Activated naive CD4-positive, alpha-beta T cell treated with anti-CD3 and anti-CD28 coated beads, Interleukin-2, amount 50 U/mL, for 72 hours (primary cell): Measurements from ENCODE around the gene AP3D1. TPM values are rescaled to one million over a fixed set of nuclear protein-coding genes. Genes with fewer than 3 reads are reported as not detected.

Experiments
- ATAC-seq, 2 donors: fragments of 150-1000 bp; cut with Tn5 transposase; 2 replicates each; pipeline ENCODE4 v1.10.0; 2021; ENCODE audit warnings: mild to moderate bottlenecking in 2 of 2, moderate library complexity in 2 of 2
- DNase-seq, 2 donors: peaks; one replicate each; pipeline ENCODE4 v3.0.0; 2021 to 2022; ENCODE audit warnings: low spot score in 2 of 2
- H3K27ac Mint-ChIP-seq, 2 donors: one replicate each; pipeline ENCODE4 v1.8.0; 2022; ENCODE audit warnings: mild to moderate bottlenecking in 2 of 2, mixed read lengths in 2 of 2
- H3K36me3 Mint-ChIP-seq, 2 donors: one replicate each; pipeline ENCODE4 v1.8.0; 2022; ENCODE audit warnings: mixed read lengths in 2 of 2
- H3K9me3 Mint-ChIP-seq, 2 donors: one replicate each; pipeline ENCODE4 v1.8.0; 2022; ENCODE audit warnings: mixed read lengths in 2 of 2
- total RNA-seq, 2 donors: library from RNA; stranded (reverse); gene quantifications; one replicate each; pipeline ENCODE4 v1.2.3, GENCODE V29; 2022

Gene AP3D1
- total RNA-seq, 2 donors from 2014 or later: 83.5 to 91.7 TPM

DNA sequence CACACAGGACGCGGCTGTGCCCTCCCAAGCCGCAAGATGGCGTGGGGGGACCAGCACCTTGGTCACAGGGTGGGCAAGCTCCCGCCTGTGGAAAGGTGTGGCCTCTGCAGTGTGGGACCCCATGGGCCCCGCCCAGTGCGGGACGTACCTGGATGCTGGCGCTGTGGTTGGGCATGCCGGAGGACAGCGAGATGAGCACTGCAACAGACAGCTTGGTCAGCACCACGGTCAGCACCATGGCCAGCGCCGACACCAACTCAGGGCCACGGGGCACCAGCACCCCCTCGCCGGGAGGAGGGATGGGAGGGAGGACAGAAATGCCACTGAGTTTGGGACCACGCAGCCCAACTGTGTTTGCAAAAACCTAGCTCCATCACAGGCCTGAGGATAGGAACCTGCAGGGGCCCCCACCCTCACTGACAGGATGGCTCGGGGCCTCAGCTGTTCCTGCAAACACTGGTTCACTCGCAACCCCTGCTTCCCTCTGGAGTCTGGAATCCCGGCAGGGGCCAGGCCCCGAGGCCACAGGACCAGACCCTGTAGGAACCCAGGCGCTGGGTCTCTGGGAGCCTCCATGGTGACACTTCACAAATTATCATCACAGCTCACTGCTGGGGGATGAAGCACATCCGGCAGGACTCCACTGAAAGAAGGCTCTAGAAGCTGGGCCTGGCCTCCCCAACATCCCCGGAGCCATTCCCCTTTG is 27.5 kb downstream of the AP3D1 start:
- Mint-ChIP-seq H3K9me3 (no peaks in the 10 kb centered on the region), H3K36me3 (peaks cover 5 to 6% of the 10 kb centered on the region in 2 donors), H3K27ac (no peak overlapping the region)
- peak in 1 of 2 donors; percentile 27 for DNase-seq
- no peak for ATAC-seq

DNA sequence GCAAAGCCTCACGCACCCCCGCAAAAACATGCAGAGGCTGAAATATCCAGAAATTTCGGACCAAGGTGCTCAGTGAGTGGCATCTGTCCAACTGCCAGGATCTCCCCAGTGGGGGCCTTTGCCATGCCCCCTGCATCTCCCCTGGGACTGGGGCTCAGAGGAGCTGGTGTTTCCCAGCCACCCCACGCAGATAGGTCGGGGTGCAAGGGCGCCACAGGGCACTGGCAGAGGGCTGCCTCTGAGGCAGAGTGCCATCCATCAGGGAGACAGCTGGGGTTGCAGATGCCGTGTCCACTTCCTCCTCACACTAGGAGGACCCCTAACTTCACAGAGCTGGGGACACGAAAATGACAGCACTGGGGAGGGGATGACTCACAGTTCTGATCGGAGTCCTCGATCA is 28.4 kb downstream of the AP3D1 start:
- peaks cover 5 to 6% of the 10 kb centered on the region in 2 donors for H3K36me3 Mint-ChIP-seq
- H3K9me3 Mint-ChIP-seq: no peaks in the 10 kb centered on the region
- no peak for DNase-seq
- H3K27ac Mint-ChIP-seq: no peak overlapping the region
- no peak for ATAC-seq

DNA sequence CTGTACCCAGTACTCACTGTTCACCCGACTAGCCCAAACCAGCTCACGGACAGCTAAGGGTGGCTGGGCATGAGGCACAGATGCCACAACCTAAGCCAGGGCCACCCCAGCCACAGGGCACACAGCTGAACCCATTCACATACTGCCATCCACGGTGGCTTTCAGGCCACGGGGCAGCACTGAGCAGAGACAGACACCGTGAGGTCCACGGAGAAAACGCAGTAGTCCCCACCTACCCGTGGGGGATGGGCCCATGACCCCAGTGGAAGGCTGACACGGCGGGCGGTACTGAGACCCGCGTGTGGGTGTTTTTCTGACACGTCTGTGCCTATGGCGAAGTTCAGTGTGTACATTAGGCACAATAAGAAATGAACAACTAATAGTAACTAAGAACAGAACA is 29.1 kb downstream of the AP3D1 start:
- ATAC-seq (no peak), DNase-seq (no peak)
- Mint-ChIP-seq H3K27ac (no peak overlapping the region), H3K9me3 (no peaks in the 10 kb centered on the region), H3K36me3 (peaks cover 5 to 6% of the 10 kb centered on the region in 2 donors)

DNA sequence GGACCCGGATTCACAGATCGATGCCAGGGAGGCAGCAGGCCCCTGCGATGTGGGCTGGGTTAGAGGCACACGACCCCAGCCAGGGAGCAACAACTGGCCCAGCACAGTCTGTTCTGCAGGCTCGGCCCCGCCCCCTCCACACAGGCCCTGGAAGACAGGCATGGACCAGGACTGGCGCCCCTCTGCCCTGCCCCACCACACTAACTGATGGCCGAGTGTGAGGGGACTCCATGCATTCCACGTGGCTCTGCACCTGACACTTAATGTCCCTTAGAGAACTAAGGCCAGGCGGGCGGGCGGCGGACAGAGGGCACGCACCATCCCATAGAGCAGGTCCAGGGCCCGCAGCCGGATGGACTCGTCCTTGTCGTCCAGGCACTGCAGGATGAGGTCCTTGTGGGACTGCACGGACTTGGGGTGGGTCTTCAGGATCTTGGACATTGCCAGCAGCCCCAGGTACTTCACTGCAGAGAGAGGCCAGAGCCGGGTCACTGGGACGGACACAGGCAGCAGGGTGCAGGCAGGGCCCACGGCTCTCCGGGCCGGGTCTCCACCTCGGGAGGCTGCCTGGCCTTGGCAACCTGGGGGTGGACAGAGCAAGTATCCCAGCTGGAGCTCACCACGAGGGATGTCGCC is 29.8 kb downstream of the AP3D1 start:
- no peaks in the 10 kb centered on the region for H3K9me3 Mint-ChIP-seq
- DNase-seq: no peak
- H3K36me3 Mint-ChIP-seq: peaks cover 5 to 6% of the 10 kb centered on the region in 2 donors
- ATAC-seq: no peak
- H3K27ac Mint-ChIP-seq: peak overlapping the region in 1 of 2 donors; percentile 33

DNA sequence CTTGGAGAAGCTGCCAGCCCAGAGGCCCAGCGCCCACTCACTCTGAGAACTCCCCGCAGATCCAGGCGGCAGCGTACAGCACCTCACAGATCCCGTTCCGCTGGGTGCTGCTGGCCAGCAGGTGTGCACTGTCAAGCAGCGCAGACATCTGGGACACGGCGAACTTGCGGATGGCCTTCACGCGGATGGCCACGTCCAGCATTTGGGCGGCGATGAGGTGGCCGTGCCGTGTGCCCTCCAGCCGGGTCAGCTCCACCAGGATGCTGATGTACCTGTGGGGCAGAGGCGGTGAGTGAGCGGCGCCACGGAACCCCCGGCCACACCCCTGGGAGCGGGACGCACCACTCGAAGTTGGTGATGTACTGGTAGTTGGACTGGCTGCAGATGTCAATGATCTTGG is 30.5 kb downstream of the AP3D1 start:
- peaks cover 5 to 6% of the 10 kb centered on the region in 2 donors for H3K36me3 Mint-ChIP-seq
- H3K9me3 Mint-ChIP-seq: no peaks in the 10 kb centered on the region
- no peak for ATAC-seq
- no peak overlapping the region for H3K27ac Mint-ChIP-seq
- no peak for DNase-seq

DNA sequence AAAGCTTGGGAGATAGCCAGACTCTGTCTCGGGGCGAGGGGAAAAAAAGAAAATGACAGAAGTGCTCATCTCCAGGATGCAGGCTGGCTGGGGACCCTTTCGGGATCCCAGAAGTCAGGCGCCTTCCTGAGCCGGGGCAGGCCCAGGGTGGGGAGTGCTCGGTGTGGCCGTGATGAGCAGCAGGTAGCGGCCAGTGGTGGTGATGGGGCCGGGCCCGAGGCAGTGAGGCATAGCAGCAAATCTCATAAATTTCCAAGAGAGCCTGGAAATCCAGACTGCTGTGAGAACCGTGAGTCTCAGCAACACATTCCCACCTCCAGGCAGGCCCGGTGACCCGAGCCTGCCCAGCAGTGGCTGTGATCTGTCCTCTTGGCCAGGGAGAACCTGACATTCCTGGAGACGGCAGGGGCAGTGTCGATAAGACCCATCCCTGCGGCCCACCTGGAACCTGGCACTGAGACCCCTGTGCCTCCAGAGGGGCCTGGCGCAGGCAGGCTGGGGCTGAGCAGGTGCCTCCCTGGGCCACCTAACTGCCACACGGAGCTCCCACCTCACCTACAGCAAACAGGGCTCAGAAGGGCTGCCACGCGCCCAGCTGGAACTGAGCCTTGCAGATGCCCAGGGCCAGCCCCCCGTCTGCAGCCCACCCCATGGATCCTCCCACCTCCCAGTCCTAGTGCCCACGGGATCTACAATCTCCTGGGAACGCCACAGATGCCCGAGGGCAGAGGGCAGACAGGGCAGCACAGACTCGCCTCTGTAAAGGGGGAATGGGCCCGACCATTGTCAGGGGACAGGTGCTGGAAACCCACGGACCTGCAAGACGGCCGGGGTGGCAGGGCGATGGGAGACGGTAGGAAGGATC is 31.2 kb downstream of the AP3D1 start:
- no peaks in the 10 kb centered on the region for H3K9me3 Mint-ChIP-seq
- H3K36me3 Mint-ChIP-seq: peaks cover 6 to 9% of the 10 kb centered on the region in 2 donors
- H3K27ac Mint-ChIP-seq: peak overlapping the region in 1 of 2 donors; percentile 81
- ATAC-seq (no peak), DNase-seq (no peak)

DNA sequence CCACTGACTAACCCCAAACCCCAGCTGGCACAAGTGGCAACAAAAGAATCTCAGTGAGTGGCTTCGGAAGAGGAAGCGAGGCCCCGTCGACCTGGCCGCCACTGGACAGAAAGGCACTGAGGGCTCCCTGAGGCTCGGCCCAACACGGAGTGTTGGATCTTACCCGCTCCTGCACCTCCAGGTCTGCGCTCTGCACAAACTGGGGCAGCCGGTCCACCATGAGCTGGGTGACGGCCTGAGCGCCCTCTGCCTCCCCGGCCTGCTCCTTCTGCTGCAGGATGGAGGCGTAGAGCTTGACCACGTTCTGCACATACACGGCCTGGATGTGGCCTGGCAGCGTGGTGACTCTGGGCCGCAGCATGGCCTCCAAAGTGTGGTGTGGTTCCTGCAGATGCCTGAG is 32.9 kb downstream of the AP3D1 start:
- DNase-seq: no peak
- ATAC-seq: no peak
- no peaks in the 10 kb centered on the region for H3K9me3 Mint-ChIP-seq
- H3K27ac Mint-ChIP-seq: no peak overlapping the region
- peaks cover 9 to 12% of the 10 kb centered on the region in 2 donors for H3K36me3 Mint-ChIP-seq

DNA sequence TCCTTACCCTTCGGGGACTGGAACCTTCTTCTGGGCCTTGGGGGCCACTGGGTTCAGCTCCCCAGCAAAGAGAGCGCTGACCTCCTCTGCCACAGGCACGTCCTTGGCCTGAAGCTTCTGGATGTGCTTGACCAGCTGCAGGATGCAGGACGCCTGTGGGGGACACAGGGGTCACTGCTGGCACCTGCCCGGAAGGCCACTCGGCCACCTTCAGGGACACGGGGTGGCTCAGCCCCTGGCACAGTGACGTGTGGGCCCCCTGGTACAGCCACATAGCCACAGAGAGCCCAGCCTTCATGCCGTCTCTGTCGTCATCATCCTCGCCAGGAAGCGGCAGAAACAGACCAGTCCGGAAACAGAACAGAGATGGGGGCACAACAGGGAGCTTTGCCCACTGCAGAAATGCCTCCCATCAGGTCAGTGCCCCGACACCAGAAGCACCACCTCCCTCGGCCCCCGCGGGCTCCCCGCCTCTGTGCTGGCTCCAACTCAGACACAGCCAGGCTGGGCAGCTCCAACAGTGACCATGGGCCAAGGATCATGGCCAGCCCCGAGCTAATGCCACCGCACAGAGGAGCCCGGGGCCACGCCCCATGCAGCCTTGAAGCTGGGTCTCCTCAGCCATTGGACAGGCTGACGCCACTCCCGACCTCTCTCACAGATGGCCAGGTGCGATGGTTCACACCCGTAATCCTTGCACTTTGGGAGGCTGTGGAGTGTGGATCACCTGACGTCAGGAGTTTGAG is 34.0 kb downstream of the AP3D1 start:
- Mint-ChIP-seq H3K36me3 (peaks cover 9 to 12% of the 10 kb centered on the region in 2 donors), H3K9me3 (no peaks in the 10 kb centered on the region), H3K27ac (peak overlapping the region in 1 of 2 donors; percentile 51)
- ATAC-seq (no peak), DNase-seq (no peak)

DNA sequence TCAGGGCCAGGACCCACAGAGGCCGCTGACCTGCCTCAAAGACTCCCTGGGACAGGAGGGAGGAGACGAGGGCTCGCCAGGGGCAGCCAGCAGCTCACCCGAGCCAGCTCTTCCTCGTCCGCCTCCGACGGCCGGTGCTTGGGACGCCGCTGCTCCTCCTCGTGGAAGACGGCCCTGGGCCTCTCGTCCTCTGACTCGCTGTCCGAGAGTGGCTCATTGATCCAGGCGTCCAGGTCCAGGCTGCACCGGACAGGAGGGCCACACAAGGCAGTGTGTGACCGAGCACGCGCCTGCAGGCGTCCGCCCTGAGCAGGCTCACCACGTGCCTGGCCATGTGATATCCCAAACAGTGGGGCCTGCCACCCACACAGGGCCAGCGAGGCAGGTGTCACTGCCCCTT is 34.9 kb downstream of the AP3D1 start:
- ATAC-seq: no peak
- DNase-seq: no peak
- Mint-ChIP-seq H3K36me3 (peaks cover 9 to 12% of the 10 kb centered on the region in 2 donors), H3K27ac (peak overlapping the region in 1 of 2 donors; percentile 51), H3K9me3 (no peaks in the 10 kb centered on the region)

DNA sequence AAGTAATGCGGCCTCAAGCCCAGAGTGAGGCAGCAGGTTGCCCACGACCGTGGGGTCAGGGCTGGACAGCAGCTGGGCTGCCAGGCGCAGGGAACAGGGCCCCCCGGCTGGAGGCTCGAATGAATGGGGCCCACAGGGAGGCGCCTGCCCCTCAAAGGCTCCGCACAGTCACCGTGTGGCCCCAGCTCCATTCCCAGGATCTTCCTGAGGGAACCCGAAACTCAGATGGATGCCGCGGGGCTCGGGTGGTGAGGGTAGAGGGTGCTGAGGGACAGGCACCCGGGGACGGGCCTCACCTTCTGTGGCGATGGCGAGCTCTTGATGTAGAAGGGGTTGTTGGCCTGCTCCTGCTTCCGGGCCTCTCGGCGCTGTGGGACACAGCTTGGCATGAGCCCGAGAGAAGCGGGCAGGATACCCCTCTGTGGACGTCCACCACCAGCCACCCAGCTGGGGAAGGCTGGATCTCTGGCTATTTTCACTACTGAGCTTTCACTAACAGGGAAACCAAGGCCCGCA is 35.4 kb downstream of the AP3D1 start:
- DNase-seq: no peak
- no peak overlapping the region for H3K27ac Mint-ChIP-seq
- peaks cover 4 to 8% of the 10 kb centered on the region in 2 donors for H3K36me3 Mint-ChIP-seq
- ATAC-seq: no peak
- no peaks in the 10 kb centered on the region for H3K9me3 Mint-ChIP-seq

DNA sequence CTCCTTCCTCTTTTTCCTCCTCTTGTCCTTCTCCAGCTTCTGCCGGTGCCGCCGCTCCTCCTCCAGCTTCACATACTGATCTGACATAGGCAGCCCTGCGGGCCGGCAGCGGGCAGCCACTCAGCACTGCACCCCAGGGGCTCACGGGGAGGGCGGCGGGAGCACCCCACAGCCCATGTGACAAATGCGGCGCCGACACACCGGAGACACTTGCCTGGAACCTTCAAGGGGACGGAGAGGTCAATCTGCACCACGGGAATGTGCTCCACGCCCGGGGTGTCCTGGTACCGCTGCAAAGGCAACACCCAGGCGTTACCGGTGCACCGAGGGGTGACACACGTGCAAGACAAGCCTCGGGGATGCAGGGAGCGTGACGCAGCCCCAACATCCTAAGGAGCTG is 36.0 kb downstream of the AP3D1 start:
- ATAC-seq (no peak), DNase-seq (no peak)
- Mint-ChIP-seq H3K27ac (no peak overlapping the region), H3K36me3 (peaks cover 4 to 8% of the 10 kb centered on the region in 2 donors), H3K9me3 (no peaks in the 10 kb centered on the region)

DNA sequence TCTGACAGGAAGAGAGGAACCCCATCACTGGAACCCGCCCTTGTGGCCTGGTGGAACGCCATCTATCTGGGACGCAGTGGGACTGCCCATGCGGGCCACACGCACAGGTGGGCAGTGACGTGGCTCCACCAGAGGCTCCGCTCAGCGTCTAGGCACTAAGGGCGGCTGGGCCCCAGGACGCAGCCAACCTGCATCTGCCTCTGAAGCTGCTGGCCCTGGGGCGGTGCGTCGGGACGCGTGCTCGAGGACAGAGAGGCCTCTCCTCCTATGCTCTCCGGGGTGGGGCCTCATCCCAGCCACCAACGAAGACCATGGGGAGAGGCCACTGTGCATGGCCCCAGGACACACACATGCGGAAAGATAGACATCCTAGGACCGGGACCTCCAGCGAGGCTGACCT is 36.5 kb downstream of the AP3D1 start:
- Mint-ChIP-seq H3K27ac (no peak overlapping the region), H3K36me3 (peaks cover 4 to 8% of the 10 kb centered on the region in 2 donors), H3K9me3 (no peaks in the 10 kb centered on the region)
- no peak for DNase-seq
- no peak for ATAC-seq

DNA sequence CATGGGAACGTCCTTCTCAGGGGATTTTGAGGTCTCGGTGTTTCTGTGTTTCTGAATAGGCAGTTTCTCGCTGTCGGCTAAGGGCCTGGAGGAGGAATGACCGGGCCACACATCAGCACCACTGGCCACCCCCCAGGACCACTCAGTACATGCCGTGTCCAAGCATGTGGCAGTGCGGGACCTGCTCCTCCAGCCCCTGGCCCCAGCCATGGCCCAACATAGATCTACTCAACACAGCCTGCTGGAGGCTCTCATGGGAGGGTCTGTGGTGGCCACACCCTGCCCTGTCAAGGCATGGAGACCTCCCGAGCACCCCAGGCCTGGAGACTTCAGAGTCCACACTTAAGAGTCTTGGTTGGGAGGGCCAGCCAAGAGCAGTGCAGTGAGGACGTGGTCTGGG is 37.1 kb downstream of the AP3D1 start:
- Mint-ChIP-seq H3K9me3 (no peaks in the 10 kb centered on the region), H3K27ac (peak overlapping the region in 1 of 2 donors; percentile 36), H3K36me3 (peaks cover 4 to 8% of the 10 kb centered on the region in 2 donors)
- DNase-seq (no peak), ATAC-seq (no peak)

DNA sequence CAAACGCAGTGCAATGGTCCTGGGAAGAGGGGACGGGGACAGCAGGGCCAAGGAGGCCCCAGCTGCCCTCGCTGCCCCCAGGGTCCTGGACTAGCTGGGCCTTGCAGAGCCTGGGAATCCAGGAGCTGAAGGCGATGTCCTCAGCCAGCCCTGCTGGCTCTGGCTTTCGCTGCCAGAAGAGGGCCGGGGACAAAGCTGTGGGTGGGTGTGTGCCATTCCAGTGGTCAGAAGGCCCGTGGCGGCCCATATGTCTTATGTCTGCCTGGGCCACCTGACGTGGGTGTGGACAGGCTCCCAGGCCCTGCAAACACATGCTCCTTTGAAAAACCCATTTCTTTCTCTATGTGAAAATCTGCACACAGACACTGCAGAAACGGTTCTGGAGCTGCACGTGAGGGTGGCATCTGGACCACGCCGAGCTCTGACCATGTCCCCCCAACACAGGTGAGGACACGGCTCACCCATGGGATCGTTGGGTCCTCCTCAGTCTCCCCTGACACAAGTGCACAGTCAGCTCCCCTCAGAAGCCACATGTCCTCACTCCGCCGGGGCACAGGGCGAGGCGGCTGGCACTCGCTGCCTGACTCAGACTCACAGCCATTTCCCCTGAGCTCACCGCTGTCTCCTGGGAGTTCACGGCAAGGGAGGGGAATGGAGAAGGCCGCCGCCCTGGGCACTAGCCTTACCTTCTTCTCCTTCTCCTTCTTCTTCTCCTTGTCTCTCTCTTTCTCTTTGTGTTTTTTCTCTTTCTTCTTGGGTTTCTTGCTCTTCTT is 37.7 kb downstream of the AP3D1 start:
- DNase-seq (no peak), ATAC-seq (no peak)
- Mint-ChIP-seq H3K36me3 (peaks cover 4 to 8% of the 10 kb centered on the region in 2 donors), H3K27ac (peak overlapping the region in 1 of 2 donors; percentile 36), H3K9me3 (no peaks in the 10 kb centered on the region)

DNA sequence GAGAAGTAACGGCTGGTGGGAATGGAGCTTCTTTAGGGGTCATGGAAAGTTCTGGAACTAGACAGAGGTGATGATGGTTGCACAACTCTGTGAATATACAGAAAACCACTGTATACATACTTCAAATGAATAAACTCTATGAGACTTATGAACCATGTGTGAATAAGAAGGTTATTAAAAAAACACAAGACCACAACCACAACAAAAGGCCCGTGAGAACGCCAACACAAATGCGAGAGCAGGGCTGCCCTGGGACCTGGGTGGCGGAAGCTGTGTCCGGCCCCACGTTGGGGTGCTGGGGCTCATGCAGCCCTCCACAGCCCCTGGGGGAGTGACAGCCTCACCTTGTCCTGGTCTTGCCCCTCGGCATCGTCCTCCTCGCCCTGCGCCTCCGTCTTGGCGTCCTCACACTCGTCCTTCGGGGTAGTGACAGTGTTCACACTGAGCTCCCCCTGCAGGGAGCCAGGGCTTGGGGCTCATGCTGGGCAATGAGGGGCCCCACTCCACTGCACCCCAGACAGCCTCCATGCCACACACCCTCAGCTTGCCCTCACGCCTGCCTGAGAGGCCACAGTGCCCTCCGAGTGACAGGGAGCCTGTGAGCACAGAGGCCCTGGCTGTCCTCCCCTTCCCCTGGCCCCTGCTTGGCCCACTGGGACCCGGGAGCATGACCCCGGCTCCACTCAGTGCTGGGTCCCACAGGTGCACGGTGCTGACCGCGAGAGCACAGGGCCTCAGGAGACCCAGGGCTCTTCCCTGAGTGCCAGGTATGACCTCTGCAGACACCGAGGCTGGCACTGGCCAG is 38.6 kb downstream of the AP3D1 start:
- H3K36me3 Mint-ChIP-seq: peaks cover 8 to 10% of the 10 kb centered on the region in 2 donors
- peak overlapping the region in 1 of 2 donors; percentile 74 for H3K27ac Mint-ChIP-seq

More for the DNA sequence above, 38.6 kb downstream of the AP3D1 start:
- no peaks in the 10 kb centered on the region for H3K9me3 Mint-ChIP-seq
- ATAC-seq (peak; percentile 9 to 18), DNase-seq (no peak)
